Mammary epithelial cell (primary cell): Measurements from ENCODE around the gene PCDHB6.
"Not testable (repeated sequence)": the region's sequence is repeated elsewhere in the genome, so short reads cannot be mapped to it uniquely, and the experiment has no call there.

ENCODE experiments used
- CTCF ChIP-seq, 2 donors: IDR thresholded peaks in 1 of 2; conservative IDR thresholded peaks in 1 of 2; 2 replicates each; pipeline ENCODE4 v1.5.1; 2011 to 2012; ENCODE audit warnings: inconsistent platforms in 2 of 2, low read length in 2 of 2, mild to moderate bottlenecking in 2 of 2, control low read depth in 1 of 2, low read depth in 1 of 2; ENCODE audit not compliant: insufficient read depth in 1 of 2; ENCODE audit errors: extremely low read depth in 1 of 2
- EZH2 ChIP-seq: IDR thresholded peaks from 2 replicates; pipeline ENCODE4 v1.6.1; 2012; ENCODE audit warnings: low read length, inconsistent platforms, borderline replicate concordance

- not testable (repeated sequence) for TF ChIP-seq CTCF (conservative IDR thresholded peaks at IDR 0.05 in 1 of 2, IDR thresholded peaks at IDR 0.05 in 1 of 2; ENCODE audit: extremely low read depth in 1 of 2, insufficient read depth in 1 of 2, low read depth in 1 of 2, low read length in 2 of 2); EZH2
These were observed 47.8 kb upstream of the PCDHB6 start for GRCh38 chr5:141102070-141102469.
